OCI-LY7 (cell line): ENCODE results near the gene PSMC1.

Experiments
- CTCF ChIP-seq: fragments of 200-600 bp; sonication (generic); conservative IDR thresholded peaks from 2 replicates; pipeline ENCODE4 v1.5.1; 2014; ENCODE audit warnings: mild to moderate bottlenecking, antibody characterized with exemption, low read length, moderate library complexity, mixed read lengths
- EZH2phosphoT487 ChIP-seq: fragments of 200-600 bp; sonication (generic); IDR thresholded peaks from 2 replicates; pipeline ENCODE4 v1.6.1; 2018; ENCODE audit warnings: low read depth, borderline replicate concordance, mild to moderate bottlenecking, mixed run types, antibody characterized with exemption, low read length, moderate library complexity, mixed read lengths

GRCh38 chr14:90301668-90302090 lies 45.3 kb downstream of the PSMC1 start:
- peak; percentile 73 for TF ChIP-seq CTCF
- TF ChIP-seq EZH2phosphoT487: no peak
